HS-5 (cell line): ENCODE data around the gene TBX2.
"Not testable (repeated sequence)": the region's sequence is repeated elsewhere in the genome, so short reads cannot be mapped to it uniquely, and the experiment has no call there.

Experiments
- DNase-seq: peaks from one replicate; pipeline ENCODE4 v3.0.0-alpha.2; 2012; ENCODE audit warnings: low read depth

The TBX2 gene

DNA sequence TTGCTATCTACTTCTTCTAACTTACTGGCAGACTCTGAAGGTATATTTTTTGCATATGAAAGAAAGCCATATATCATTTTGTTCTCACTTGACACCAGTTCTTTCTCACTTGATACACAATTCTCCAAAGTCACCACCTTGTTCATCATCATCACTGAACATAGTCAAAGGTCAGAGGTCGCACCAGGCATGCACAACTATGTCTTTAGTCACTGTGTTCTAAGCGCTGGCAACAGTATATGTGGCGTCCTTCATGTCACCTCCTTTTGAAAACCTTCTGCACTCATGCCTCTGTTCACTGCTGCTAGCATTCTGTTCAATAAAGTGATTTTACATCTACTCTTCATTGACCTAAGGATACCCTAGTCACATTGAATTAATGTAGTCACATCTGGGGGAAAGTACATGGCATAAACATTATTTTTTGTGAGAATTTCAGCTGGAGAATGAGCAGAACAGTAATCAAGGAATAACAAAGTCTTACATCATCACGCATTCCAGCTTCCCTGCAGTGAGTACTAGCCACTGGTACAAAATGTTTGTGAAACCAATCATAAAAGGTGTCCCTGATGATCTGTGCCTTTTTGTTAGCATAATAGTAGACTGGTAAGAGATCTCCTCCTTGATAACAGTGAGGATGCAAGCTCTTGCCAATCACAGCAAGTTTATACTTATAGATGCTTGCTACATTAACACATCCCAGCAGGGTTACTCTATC is 32.1 kb downstream of the TBX2 start:
- DNase-seq, result peak; percentile 37

DNA sequence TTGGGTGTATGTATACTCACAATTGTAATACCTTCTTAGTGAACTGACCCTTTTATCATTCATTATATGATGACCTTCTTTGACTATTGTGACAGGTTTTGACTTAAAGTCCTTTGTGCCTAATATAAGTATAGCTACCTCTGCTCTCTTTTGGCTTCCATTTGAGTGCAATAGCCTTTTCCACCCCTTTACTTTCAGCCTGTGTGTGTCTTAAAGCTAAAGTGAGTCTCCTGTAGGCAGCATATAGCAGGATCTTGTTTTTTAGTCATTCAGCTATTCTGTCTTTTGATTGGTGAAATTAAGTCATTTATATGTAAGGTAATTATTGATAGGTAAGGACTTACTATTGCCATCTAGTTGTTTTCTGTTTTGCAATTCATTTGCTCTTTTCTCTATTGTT is 36.6 kb downstream of the TBX2 start:
- DNase-seq, result no peak

DNA sequence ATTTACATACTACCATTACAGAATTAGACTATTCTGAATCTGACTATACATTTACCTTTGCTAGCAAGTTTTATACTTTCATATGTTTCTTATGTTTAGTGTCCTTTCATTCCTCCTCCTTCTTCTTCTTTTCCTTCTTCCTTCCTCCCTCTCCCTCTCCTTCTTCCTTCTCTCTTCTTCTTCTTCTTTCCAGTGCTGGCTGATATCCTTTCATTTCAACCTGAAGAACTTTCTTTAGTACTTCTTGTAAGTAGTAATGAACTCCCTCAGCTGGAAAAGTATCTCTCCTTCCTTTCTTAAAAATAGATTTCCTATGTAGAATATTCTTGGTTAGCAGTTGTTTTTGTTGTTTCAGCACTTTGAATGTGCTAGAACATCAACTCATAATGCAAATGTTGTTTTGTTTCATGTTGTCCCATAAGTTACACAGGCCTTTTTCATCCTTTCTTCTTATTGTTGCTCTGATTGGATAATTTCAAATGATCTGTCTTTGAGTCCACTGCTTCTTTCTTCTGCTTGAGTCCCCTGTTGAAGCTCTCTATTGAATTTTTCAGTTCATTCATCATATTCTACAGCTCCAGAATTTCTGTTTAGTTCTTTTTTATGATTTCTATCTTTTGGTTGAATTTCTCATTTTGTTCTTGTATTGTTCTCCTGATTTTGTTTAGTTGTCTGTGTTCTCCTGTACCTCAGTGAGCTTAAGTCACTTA is 37.5 kb downstream of the TBX2 start:
- DNase-seq, result no peak

DNA sequence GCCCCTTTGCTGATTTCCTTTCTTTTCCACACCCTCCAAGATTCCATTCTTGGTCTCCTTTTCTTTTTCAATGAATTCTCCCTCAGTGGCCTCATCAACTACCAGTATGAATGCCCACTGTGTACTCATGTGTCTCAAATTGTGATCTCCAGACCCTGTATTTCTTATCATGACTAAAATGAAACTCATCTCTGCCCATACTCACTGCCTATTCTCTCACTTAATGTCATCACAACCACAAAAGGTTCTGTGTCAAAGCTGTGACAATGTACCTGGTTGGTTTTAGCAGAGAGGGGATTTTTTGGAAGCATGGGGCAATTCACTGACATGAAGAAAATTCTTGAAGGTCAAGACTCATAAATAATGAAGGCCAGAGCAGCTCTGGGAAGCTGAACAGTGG is 41.1 kb downstream of the TBX2 start:
- DNase-seq, result no peak

DNA sequence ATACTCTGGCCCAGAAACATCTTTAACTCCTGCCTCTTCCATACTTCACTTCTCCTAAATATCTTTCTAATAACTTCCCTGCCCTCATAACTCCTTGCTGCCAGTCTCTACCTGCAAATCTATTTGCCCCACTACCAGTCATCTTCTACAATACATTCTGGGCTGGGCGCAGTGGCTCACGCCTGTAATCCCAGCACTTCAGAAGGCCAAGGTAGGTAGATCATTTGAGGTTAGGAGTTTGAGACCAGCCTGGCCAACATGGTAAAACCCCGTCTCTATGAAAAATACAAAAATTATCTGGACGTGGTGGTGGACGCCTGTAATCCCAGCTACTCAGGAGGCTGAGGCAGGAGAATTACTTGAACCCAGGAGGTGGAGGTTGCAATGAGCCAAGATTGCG is 41.9 kb downstream of the TBX2 start:
- DNase-seq, result not testable (repeated sequence)

DNA sequence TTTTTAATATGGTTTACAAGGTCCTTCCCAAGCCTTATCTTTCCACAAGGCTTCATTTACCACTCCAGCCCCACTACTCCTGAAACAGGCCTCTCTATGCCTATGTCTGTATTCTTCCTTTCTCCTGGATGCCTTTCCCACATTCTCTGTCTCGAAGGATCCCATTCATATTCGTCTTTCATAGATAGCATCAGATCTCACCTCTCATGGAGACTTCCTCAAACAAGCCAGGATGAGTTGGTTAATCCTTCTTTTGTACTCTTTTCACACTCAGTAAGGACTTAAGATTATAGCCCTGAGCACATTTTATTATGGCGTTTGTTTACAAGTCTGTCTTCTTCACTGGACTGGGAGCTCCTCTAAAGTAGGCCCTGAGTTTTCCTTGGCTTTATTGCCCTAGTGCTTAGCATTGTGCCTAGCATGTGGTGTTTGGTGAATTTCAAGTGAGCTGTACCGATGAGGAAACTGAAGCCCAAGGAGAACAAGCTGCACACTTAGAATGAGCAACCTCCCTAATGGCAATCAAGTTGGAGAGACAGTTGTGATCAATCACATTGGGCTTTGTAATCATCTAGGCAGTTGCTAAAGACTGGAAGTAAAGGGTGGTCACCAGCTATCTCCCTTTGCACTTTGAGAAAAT is 42.6 kb downstream of the TBX2 start:
- DNase-seq, result no peak

DNA sequence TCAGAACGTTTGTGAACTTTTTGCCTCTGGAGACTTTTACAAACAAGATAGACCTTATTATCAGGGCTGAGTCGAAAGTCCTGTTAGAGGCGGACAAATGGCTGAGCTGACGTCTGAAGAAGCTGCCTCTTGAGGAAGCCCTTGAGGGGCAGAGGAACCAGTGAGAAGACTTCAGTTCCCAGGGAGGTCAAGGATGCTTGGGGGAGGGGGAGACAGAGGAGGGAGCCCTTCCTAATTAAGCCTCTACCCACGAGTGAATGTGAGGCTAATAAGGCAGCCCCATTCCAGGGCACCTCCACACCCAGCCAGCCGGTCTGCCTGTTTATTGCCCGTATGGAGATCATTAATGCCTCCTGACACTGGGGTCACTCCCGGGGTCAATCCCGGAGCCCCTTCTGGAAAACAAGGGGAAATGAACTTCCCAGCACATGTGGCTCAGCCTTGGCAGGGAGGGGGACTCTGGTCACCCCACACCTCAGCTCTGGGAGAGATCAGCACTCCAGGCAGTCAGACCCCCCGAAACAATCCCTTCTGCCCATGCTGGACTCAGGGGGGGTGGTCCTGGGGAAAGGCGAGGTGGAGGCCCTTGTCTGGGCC is 43.3 kb downstream of the TBX2 start:
- no peak for DNase-seq

DNA sequence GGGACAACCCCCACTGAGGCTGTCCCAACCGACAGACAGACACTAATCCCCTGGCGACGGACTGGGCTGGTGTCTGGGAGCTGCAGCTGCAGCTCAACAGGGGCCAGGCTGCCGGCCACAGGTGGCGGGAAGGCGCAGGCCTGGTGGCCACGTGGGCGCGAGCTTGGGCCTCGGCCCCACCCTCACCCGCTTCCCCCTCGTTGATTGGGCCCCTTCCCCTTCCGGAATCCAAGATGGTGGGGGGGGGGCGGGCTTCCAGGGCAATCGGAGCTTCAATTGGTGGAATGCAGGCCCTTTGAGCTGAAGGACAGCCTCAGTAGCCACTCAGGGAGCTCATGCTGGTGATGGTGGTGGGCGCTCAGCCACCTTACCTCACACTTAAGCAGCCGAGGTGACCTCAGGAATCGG is 43.8 kb downstream of the TBX2 start:
- DNase-seq, result no peak

DNA sequence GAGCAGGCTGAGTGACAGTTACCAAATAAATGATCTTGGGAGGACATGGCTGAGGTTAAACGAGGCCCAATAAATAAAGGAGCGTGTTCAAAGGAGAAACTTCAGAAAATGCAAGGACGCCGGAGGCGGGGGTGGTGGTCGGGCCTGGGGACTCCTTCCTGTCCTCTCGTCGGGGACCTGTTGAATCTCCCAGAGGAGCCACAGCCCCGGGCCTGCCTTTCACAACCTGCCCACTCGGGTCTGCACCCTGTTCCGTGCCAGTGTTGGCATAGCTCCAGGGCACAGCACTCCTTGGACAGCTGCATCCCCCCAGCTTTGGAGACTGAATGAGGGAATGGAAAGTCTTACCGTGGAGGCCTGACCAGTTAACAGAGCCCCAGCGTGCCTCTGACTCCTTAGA is 44.4 kb downstream of the TBX2 start:
- no peak for DNase-seq

DNA sequence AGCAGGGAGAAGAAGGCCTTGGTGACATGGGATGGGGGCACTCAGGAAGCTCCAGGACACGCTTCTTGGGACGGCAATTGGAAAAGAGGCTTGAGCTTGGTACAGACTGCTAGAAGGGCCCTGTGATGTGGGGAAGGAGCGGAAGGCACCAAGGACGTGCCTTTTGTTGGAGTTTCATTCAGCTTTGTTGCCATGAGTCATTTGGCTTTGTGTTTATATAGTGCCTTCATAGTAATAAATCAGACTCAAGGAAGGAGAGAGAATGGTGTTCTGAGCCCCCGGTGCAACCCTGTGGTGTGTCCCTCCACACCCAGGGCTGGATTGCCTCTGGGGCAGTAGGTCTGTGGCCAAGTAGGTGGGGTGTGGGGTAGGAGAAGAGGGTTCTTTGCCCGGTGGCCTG is 45.2 kb downstream of the TBX2 start:
- DNase-seq, result no peak

DNA sequence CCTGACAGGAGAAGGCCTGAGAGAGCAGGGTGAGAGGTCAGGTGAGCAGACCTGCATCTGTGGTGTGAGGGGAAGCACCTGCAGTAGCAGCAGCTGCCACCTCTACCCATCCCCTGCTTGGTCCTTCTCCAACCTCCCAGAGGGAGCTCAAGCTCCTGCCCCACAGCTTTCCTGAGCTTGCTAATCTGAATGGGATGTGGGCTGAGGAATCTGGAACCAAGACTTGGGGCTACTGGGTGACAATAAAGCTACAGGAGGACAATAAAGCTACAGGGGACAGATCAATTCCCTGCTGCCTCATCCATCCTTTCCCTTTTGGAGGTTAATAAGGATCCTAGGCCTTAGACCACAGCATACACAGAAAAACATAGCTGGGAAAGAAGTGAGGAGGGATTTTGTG is 47.7 kb downstream of the TBX2 start:
- DNase-seq, result no peak

DNA sequence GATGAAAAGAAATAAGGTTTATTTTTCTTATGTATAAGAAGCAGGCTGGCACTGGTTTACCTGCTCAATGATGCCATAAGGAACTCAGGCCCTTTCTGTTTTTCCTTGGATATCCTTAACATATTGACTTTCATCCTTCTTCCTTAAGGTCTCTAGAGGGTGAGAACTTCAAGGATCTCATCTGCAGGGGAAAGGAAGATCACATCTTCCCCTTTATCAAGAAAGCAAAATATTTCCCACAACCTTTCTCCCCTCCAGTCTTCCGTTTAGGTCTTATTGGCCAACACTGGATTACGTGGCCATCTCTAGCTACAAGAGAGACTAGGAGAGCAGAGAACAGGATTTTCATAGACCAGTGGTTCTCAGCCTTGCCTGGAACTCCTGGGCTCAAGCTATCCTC is 48.4 kb downstream of the TBX2 start:
- no peak for DNase-seq

DNA sequence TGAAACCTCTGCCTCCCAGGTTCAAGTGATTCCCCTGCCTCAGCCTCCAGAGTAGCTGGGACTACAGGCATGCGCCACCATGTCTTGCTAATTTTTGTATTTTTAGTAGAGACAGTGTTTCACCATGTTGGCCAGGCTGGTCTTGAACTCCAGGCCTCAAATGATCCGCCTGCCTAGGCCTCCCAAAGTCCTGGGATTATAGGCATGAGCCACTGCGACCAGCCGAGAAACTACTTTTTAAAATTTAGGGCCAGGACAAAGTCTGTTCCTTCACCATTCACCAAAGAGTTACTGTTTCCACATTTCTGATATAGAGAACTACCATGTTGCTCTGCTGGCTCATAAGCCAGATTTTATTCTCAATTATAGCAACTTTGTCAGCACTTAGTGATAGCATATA is 49.5 kb downstream of the TBX2 start:
- DNase-seq, result not testable (repeated sequence)

DNA sequence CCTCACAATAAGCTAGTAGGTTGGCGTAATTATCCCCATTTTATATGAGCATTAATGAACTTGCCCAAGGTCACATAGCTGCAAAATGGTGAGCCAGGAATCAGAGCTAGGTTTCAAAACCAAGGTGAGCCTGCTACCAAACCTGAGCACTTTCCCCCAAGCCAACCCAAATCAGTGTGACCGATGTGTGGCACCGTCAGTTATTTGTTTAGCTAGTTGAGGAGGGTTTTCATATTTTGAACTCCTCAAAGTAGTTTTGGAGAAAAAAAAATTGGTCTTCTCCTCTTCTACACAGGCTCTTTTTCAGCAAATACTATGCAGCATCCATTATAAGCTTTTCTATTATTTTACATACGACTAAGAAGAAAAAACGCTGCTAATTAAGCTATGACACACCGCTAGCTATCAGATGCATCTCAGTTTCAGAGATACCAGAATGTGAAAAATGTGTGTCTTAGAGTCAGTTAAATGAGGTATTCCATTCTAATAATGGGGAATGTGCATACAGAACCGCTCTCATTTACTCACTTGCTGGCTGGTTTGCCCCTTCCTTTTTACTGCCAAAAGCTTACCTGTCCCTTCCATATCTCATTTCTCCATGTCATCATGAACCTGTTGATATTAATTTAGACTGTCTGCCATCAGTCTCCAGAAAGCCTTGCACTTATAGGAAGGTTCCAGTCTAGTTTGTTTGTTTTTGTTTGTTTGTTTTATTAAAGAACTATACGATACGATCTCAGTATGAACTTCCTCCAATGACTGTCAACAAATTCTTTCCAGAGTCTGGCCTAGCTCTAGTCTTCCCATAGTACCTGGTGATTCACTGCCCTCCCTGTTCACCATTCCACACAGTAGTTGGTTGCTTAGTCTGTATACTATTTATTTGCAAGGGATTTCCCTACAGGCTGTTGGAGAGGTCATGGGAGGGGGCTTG is 50.3 kb downstream of the TBX2 start:
- DNase-seq, result no peak

DNA sequence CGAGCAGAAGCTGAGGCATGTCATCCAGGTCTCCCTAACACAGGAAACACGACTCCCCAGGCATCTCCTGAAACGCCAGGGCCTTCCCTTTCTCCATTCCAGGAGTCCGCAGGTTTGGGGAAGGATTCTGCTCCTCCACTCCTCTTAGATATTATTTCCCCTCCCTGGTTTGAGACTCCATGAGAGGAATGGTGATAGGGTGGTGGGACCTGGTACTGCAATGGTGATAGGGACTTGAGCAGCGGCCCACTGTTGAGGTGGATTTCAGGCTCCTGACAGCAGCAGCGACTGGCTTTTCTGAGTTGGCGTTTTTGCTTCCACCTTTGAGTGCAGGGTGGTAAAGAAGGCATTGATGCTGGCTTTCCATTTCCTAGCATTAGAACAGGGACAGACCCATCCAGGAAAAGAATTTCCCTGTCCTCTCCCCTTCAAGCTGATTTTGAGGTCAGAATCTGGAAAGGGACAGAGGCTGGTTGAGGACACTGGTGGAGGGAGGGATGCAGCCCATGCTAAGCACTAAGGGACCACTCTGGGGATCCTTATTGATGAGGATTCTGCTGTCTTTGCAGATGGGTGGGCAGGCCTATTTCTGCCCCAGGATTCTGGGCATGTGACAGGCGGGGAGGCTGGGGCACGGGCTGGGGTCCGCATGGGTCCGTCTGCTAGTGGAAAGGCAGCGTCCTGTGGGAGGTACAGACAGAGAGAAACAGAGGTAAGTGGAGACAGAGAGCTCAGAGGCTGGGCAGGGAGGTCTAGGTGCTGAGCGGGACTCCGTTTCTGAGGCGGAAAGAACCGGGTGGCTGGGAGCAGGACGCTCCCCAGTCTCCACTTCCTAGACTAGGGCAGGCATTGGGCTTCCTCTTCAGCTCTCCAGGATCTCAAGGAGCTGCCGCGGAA is 51.2 kb downstream of the TBX2 start:
- DNase-seq, result no peak

DNA sequence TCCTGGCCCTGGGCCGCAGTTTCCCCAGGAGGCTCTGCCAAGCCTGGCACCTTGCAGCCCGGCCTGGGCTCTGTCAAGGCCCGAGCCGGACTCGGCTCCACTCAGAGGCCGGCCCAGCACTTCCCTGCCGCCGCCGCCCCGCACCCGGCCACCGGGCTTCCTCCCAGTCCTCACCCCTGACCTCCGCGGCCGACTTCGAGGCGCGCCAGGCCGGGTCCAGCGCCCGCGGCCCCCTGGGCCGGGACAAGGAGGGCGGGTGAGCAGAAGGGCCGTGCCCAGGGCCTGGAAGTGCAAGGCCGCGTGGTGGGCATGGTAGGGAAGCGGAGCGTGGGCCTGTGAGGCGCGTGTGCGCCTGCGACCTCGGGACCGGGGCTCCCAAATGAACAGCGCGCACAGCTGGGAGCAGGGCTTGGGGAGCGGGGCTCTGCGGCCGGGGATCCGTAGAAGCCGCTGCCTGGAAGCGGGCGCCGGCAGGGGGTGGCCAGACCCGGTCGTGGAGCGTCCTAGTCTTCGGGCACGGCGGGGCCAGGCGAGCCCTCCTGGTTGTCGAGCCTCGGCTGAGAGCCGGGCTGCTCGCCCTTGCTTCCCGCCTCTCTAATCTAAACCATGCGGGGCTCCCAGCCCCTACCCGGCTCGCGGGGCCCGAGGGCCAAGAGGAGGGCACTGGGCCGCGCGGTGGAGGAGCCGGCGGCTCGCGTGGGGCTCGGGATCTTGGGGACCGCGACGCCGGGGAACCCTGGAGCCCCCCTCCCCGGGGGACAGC is 52.1 kb downstream of the TBX2 start:
- no peak for DNase-seq

DNA sequence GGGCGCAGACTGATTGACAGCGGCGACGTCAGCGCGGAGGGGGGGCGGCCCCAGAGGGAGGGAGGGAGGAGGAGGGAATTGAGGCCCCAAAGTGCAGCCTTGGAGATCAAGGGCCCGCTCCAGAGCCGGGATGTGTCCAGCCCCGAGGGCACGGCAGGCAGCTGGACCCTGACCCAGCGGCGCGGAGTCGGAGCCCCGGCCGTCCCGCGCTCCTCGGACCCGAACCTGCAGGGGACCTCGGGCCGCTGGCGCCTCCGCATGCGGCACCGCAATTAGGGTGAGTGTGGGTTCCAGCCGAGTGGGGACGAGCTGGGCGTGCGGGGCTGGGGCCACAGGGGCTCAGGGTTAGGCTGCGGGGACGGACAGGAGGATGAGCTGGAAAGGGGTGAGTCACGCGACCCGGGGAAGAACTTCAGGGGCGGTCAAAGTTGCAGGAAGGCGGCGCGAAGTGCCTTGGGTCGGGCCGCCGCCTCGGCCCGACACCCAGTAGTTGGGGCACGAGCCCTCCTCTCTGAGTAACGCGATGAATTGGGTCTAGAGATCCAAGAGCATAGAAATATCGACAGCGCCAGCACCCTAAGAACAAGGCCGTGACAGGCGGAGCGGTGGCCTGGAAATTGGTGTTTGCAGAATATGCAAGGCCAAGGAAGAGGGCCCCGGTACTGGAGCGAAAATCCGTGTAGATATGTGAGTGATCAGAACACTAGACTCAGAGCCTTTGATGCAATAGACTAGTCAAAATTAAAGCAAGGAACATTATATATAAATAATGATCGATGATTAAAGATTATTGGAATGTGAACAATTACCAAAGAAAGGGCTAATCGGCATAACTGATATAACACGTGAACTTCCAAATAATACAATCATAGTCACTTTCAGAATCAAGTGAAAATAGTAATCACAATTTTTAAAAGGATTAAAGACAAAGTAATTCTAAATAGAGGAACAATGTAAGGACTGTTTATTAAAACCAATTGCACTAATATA is 53.0 kb downstream of the TBX2 start, which contains the start of gene TBX4:
TSS of gene TBX4 (plus strand) at position 122 of the 990 bp plus-strand sequence. CDS start 4,069 bp downstream, outside the sequence.
- DNase-seq, result no peak

DNA sequence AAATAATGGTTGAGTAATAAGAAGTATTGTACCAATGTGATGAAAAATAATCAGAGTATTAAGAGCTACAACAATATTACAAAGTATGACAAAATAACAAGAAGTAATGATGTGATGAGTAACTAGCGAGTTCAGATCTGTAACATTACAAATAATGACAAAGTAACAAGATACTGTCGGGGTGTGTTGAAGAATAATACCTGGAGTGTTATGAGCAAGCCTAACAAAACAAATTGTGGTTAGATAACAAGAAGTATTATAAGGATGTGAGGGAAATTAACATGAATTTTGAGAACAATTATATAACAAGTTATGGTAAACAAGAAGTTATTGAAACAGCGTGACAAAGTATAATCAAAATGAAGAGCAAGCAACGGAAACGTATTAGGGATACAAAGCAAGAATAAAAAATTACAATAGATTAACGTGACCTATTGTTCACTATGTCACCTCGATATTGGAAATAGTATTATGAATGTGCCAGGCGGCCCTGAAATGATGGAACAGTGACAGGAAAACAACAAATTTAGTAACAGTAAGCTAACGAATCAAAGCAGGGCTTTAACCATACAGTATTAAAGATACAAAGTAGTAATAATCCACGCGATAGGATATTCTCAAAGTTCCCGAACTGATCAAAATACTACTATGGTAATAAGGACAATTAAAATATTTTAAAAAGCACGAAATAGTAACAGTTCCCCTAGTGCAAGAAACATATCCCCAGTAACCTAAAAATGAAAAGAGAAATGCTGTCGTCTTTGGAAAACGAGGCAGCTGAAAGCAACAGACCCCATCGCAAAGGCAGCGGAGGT is 54.1 kb downstream of the TBX2 start:
- DNase-seq, result no peak
